B cell (primary cell): Measurements from ENCODE around the gene TMEM9. TPM values are rescaled to one million over a fixed set of nuclear protein-coding genes. Genes with fewer than 3 reads are reported as not detected.

ENCODE experiments used
- ATAC-seq: fragments of 200-7000 bp; cut with Tn5 transposase; one replicate; pipeline ENCODE4 v1.10.0; 2021; ENCODE audit warnings: low read depth, mild to moderate bottlenecking, moderate number of reproducible peaks, moderate library complexity
- CTCF ChIA-PET: fragments of 350-600 bp; sonication (Branson Sonifier 250); formaldehyde crosslinking; loops from one replicate; lab custom pipeline; 2021; ENCODE audit warnings: antibody characterized with exemption, inconsistent platforms; lab: Charles Lee
- POLR2A ChIA-PET: fragments of 350-600 bp; sonication (Branson Sonifier 250); formaldehyde crosslinking; loops from one replicate; lab custom pipeline; 2021; ENCODE audit warnings: antibody characterized with exemption; lab: Charles Lee
- DNase-seq: peaks from one replicate; pipeline ENCODE4 v3.0.0; 2013
- H2AFZ ChIP-seq: 2 replicates; pipeline ENCODE4 v1.6.1; 2012; ENCODE audit warnings: mild to moderate bottlenecking, low read depth, low read length; ENCODE audit not compliant: insufficient read depth, poor library complexity, severe bottlenecking
- H3K27ac ChIP-seq, 2 donors: 1 replicate in 1 of 2; 2 replicates in 1 of 2; pipeline ENCODE4 v1.5.1; 2012 to 2013; ENCODE audit warnings: low read length in 2 of 2, mild to moderate bottlenecking in 2 of 2, moderate library complexity in 1 of 2
- H3K27me3 ChIP-seq, 4 experiments: fragments of 200-600 bp in 1 of 4; sonication (generic) in 1 of 4; replicated peaks in 1 of 4; 1 replicate in 2 of 4; 2 replicates in 2 of 4; pipeline versions ENCODE4 v1.6.1 to v1.7.0; 2013 to 2016; ENCODE audit warnings: low read length in 3 of 4, mild to moderate bottlenecking in 2 of 4, mixed read lengths in 1 of 4, moderate library complexity in 1 of 4; ENCODE audit not compliant: insufficient read depth in 4 of 4, control insufficient read depth in 3 of 4; ENCODE audit errors: control extremely low read depth in 1 of 4
- H3K36me3 ChIP-seq, 2 experiments: replicated peaks in 1 of 2; 1 replicate in 1 of 2; 2 replicates in 1 of 2; pipeline versions ENCODE4 v1.6.1 to v1.7.1; 2013; ENCODE audit warnings: low read length in 1 of 2; ENCODE audit not compliant: insufficient read depth in 2 of 2, control insufficient read depth in 1 of 2; ENCODE audit errors: control extremely low read depth in 1 of 2, extremely low read depth in 1 of 2
- H3K4me1 ChIP-seq, 2 donors: fragments of 200-600 bp in 1 of 2; sonication (generic) in 1 of 2; 1 replicate in 1 of 2; 2 replicates in 1 of 2; pipeline versions ENCODE4 v1.5.1 to v1.6.1; 2013 to 2017; ENCODE audit warnings: low read length in 2 of 2; ENCODE audit not compliant: control insufficient read depth in 2 of 2, insufficient read depth in 2 of 2
- H3K4me2 ChIP-seq: replicated peaks from 2 replicates; pipeline ENCODE3; 2012; ENCODE audit warnings: mild to moderate bottlenecking, low read depth, low read length; ENCODE audit not compliant: poor library complexity, severe bottlenecking
- H3K4me3 ChIP-seq, 5 experiments: fragments of 200-600 bp in 1 of 5; sonication (generic) in 1 of 5; 1 replicate in 3 of 5; 2 replicates in 2 of 5; pipeline versions ENCODE4 v1.5.1 to v1.7.0; 2011 to 2016; ENCODE audit warnings: low read length in 4 of 5, mild to moderate bottlenecking in 4 of 5, low read depth in 2 of 5, control low read depth in 1 of 5, moderate library complexity in 1 of 5; ENCODE audit not compliant: insufficient read depth in 1 of 5; ENCODE audit errors: control extremely low read depth in 1 of 5, extremely low read depth in 1 of 5
- H3K79me2 ChIP-seq: fragments of 200-600 bp; sonication (generic); one replicate; pipeline ENCODE4 v1.6.0; 2016; ENCODE audit warnings: low read length; ENCODE audit not compliant: control insufficient read depth, insufficient read depth
- H3K9ac ChIP-seq: fragments of 200-600 bp; sonication (generic); 2 replicates; pipeline ENCODE4 v1.6.1; 2017; ENCODE audit warnings: mild to moderate bottlenecking, low read length, moderate library complexity
- H3K9me3 ChIP-seq, 3 donors: one replicate each; pipeline versions ENCODE4 v1.6.1 to v1.7.1; 2013; ENCODE audit warnings: low read length in 2 of 3; ENCODE audit not compliant: control insufficient read depth in 2 of 3, insufficient read depth in 1 of 3; ENCODE audit errors: control extremely low read depth in 1 of 3
- H4K20me1 ChIP-seq: 2 replicates; pipeline ENCODE4 v1.6.0; 2012; ENCODE audit warnings: mild to moderate bottlenecking, low read length; ENCODE audit not compliant: insufficient read depth, control insufficient read depth, poor library complexity, severe bottlenecking
- H3K27ac Mint-ChIP-seq: one replicate; pipeline ENCODE4 v1.8.0; 2021; ENCODE audit warnings: mixed read lengths
- H3K27me3 Mint-ChIP-seq: one replicate; pipeline ENCODE4 v1.8.0; 2021; ENCODE audit warnings: mixed read lengths
- H3K4me1 Mint-ChIP-seq: one replicate; pipeline ENCODE4 v1.8.0; 2021; ENCODE audit warnings: mixed read lengths
- H3K4me3 Mint-ChIP-seq: one replicate; pipeline ENCODE4 v1.8.0; 2021; ENCODE audit warnings: mixed read lengths
- H3K9me3 Mint-ChIP-seq: one replicate; pipeline ENCODE4 v1.8.0; 2022; ENCODE audit warnings: mixed read lengths; ENCODE audit not compliant: insufficient read depth
- EZH2 ChIP-seq: IDR thresholded peaks from 2 replicates; pipeline ENCODE4 v1.6.1; 2012; ENCODE audit warnings: borderline replicate concordance, low read depth, mild to moderate bottlenecking, moderate library complexity, low read length; ENCODE audit not compliant: insufficient read depth, poor library complexity, severe bottlenecking
- WGBS: methylation state at CpG from one replicate; pipeline ENCODE4 v1.1.5; 2013; ENCODE audit warnings: missing lambda C conversion rate; ENCODE audit not compliant: insufficient coverage; 5-methylcytosine and 5-hydroxymethylcytosine counted together
- intact Hi-C: fragments of 100-400 bp; cut with micrococcal nuclease; formaldehyde crosslinking; loops from one replicate; pipeline ENCODE4 v1.10.0; 2022
- polyA plus RNA-seq: library from polyadenylated mRNA; depleted of rRNA; stranded (reverse); fragments of >200 nt; gene quantifications from 2 replicates; pipeline ENCODE4 v1.2.3, GENCODE V29; 2012
- total RNA-seq, 2 donors: library from RNA; stranded (reverse); fragments of 120-200 nt in 1 of 2; gene quantifications; 1 replicate in 1 of 2; 2 replicates in 1 of 2; pipeline versions ENCODE4 v1.2.3 to v1.2.4, GENCODE V29; 2013 to 2022
- TF ChIP-seq, protein P1 (sequence below): fragments of 200-600 bp; IDR thresholded peaks from one replicate; pipeline ENCODE4 v1.8.0; 2022; ENCODE audit warnings: antibody characterized with exemption, mild to moderate bottlenecking

Gene TMEM9
- total and polyA plus RNA-seq, 2 donors (not counting 1 experiment from before 2014, with no cell fraction given): 23.6 to 29.2 TPM

DNA sequence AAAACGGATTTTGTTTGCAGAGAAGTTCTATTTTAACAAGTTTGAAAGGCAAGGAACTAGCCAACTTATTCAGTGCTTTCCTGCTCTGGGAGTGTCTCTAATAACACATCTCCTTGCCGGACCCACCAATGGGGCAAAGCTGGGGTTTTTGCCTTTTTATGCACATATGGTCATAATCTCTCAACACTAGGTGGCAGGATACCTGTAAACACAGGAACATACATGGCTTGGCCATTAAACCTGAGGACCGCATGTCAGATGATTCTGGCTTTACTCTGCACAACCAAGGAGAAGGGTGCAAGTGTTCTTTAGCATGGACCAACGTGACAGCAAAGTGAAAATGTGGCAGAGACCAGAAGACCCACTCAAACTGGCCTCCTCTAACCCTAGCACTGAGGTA is 4.9 kb downstream of the TMEM9 start:
- no peaks in the 10 kb centered on the region for H3K27me3 Mint-ChIP-seq
- TF ChIP-seq, protein P1, sequence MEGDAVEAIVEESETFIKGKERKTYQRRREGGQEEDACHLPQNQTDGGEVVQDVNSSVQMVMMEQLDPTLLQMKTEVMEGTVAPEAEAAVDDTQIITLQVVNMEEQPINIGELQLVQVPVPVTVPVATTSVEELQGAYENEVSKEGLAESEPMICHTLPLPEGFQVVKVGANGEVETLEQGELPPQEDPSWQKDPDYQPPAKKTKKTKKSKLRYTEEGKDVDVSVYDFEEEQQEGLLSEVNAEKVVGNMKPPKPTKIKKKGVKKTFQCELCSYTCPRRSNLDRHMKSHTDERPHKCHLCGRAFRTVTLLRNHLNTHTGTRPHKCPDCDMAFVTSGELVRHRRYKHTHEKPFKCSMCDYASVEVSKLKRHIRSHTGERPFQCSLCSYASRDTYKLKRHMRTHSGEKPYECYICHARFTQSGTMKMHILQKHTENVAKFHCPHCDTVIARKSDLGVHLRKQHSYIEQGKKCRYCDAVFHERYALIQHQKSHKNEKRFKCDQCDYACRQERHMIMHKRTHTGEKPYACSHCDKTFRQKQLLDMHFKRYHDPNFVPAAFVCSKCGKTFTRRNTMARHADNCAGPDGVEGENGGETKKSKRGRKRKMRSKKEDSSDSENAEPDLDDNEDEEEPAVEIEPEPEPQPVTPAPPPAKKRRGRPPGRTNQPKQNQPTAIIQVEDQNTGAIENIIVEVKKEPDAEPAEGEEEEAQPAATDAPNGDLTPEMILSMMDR: peak; percentile 23
- no peak for TF ChIP-seq EZH2
- Histone ChIP-seq H3K27me3 (no peaks in the 10 kb centered on the region), H2AFZ (no peak overlapping the region), H3K27ac (no peak overlapping the region), H3K4me1 (peaks cover 5 to 11% of the 10 kb centered on the region in 2 donors), H4K20me1 (no peaks in the 10 kb centered on the region), H3K4me2 (no peak overlapping the region), H3K36me3 (peaks cover 0 to 50% of the 10 kb centered on the region in 2 experiments), H3K79me2 (peaks cover 6% of the 10 kb centered on the region), H3K9me3 (no peaks in the 10 kb centered on the region), H3K9ac (no peak overlapping the region), H3K4me3 (no peak overlapping the region)
- WGBS: 76% methylated on average over 4 of the region's 4 CpGs
- ChIA-PET POLR2A (no interaction called here), CTCF (interaction anchor here (1.0 to 1.8 kb wide), 5 partner anchors 11 to 77 kb away, joined by 3 to 6 read pairs (median 4); no protein-coding TSS in a partner anchor)
- H3K4me3 Mint-ChIP-seq: no peak overlapping the region
- no peak for DNase-seq
- intact Hi-C loops: loop anchor here (2.0 kb wide), 1 partner anchor 73 kb away; no protein-coding TSS in a partner anchor
- ATAC-seq: no peak
- H3K9me3 Mint-ChIP-seq: no peaks in the 10 kb centered on the region
- peaks cover 13% of the 10 kb centered on the region for H3K4me1 Mint-ChIP-seq
- no peak overlapping the region for H3K27ac Mint-ChIP-seq

DNA sequence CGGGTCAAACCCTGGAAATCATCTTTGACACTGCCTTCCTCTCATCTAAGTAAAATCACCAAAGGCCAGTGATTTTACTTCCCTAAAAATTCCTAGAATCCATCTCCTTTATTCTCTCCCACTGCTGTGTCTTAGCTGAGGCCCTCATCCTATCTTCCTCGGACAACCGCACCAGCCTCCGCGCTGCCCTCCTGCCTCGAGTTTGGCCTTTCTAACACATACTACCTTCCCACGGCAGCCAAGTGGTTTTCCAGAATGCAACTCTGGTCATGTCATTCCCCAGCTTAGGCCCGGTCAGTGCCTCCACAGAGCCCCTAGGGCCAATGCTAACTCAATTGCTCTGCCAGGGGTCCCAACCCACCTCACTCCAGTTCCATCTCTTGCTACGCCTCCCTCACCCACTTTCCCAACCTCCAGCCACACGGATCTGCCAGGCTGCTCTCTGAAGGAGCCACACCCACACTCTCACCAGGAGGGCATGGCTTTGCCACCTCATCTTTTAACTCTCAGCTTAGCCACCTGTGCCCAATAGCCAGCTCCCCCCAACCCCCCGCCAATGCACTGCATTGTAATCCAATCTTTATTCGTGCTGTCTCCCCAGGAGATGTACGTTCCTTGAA is 6.8 kb downstream of the TMEM9 start:
- H3K27ac ChIP-seq: no peak overlapping the region
- no peak overlapping the region for H3K4me2 ChIP-seq
- ChIA-PET CTCF (interaction anchor here (1.6 kb wide), 1 partner anchor 76 kb away, joined by 4 read pairs; no protein-coding TSS in a partner anchor), POLR2A (no interaction called here)
- 95% methylated on average over 12 of the region's 13 CpGs for WGBS
- H3K27me3 Mint-ChIP-seq: no peaks in the 10 kb centered on the region
- H3K9me3 ChIP-seq: no peaks in the 10 kb centered on the region
- peaks cover 3% of the 10 kb centered on the region for H3K4me1 Mint-ChIP-seq
- no peak overlapping the region for H3K4me3 ChIP-seq
- intact Hi-C loops: loop anchor here (2.0 kb wide), 1 partner anchor 75 kb away; no protein-coding TSS in a partner anchor
- peaks cover 0 to 68% of the 10 kb centered on the region in 2 experiments for H3K36me3 ChIP-seq
- no peaks in the 10 kb centered on the region for H3K4me1 ChIP-seq
- no peak overlapping the region for H3K27ac Mint-ChIP-seq
- H3K79me2 ChIP-seq: no peaks in the 10 kb centered on the region
- H4K20me1 ChIP-seq: no peaks in the 10 kb centered on the region
- no peak for DNase-seq
- H2AFZ ChIP-seq: no peak overlapping the region
- H3K27me3 ChIP-seq: no peaks in the 10 kb centered on the region
- ATAC-seq: no peak
- H3K4me3 Mint-ChIP-seq: no peak overlapping the region
- H3K9ac ChIP-seq: no peak overlapping the region
- TF ChIP-seq, protein P1: no peak
- TF ChIP-seq EZH2: no peak
- no peaks in the 10 kb centered on the region for H3K9me3 Mint-ChIP-seq
